ENCODE data around the gene ACOXL.

DNA sequence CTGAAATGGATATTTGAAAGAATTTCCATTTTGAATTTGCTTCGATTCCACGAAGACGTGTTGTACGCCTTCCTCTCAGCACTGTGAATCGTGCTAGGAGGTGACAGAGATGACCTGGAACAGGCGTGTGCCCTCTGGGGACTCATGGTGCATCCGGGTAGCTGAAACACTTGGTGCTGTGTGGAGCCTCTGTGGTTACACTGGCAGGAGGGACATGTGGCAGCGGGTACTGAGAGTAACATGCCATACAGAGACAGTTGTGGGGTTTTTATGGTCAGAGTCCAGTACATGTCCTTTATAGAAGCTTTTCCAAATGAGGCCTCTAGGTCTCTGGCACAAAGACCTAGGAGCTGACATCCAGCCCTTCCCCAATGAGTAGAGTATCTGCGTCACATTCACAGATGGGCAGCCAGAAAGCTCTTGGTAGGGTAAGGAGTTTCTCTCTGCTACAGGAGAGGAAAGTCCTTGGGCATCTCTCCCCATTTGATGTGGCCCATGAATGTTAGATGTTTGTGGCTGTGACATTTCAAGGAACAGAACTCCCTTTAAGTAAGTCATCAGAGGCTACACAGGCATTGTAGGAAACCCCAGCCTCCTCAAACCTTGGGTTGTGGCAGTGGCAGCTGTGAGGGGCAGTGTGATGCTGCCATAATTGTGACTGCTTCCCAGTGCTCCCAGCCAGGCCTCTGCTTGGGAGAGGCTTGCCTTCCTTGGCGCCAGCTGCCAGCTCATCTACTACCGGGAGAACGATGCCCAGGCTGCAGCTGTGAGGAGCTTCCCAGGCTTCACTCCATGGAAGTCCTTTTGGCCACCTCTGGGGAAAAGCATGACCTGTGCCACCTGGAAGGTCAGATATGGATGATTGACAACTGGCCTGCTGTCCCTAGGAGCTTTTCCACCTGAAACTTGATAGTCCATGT is 80.6 kb downstream of the ACOXL start:
- TF ChIP-seq POLR2A (IDR thresholded peaks at IDR 0.05), result no peak
- TF ChIP-seq CTCF (IDR thresholded peaks at IDR 0.05), result no peak
